ENCODE measurements around the gene TMEM69.
A peak's percentile ranks its signal among the peaks of the same experiment; 100 is the strongest.
"Not testable (repeated sequence)": the region's sequence is repeated elsewhere in the genome, so short reads cannot be mapped to it uniquely, and the experiment has no call there.

The TMEM69 gene

GRCh38 chr1:45678489-45678888 lies 9.5 kb upstream of the TMEM69 start:
- DNase-seq (ENCODE audit: low read depth) = no peak

GRCh38 chr1:45679123-45679522 lies 8.9 kb upstream of the TMEM69 start:
- no peak for DNase-seq (ENCODE audit: low read depth)

- DNase-seq (ENCODE audit: low read depth) = no peak
These were observed 5.0 kb upstream of the TMEM69 start for GRCh38 chr1:45682942-45683341.

GRCh38 chr1:45684402-45684801 lies 3.6 kb upstream of the TMEM69 start:
- no peak for DNase-seq (ENCODE audit: low read depth)

GRCh38 chr1:45685308-45686014 lies 2.5 kb upstream of the TMEM69 start:
- no peak for DNase-seq (ENCODE audit: low read depth)

GRCh38 chr1:45686015-45686287 lies 2.0 kb upstream of the TMEM69 start:
- DNase-seq (ENCODE audit: low read depth) = no peak

- DNase-seq (ENCODE audit: low read depth) = peak; percentile 89
These were observed 1.5 kb upstream of the TMEM69 start, which contains the start of gene GPBP1L1 for GRCh38 chr1:45686288-45687013. Gene GPBP1L1 (minus strand): TSS chr1:45686533. CDS start chr1:45659087, 27,446 bp downstream.

- peak; percentile 92 for DNase-seq (ENCODE audit: low read depth)
These were observed 797 bp upstream of the TMEM69 start for GRCh38 chr1:45687014-45687753.

- not testable (repeated sequence) for DNase-seq (ENCODE audit: low read depth)
These were observed 5.8 kb downstream of the TMEM69 start for GRCh38 chr1:45693811-45694210.

GRCh38 chr1:45694823-45695222 lies 6.8 kb downstream of the TMEM69 start:
- no peak for DNase-seq (ENCODE audit: low read depth)

- no peak for DNase-seq (ENCODE audit: low read depth)
These were observed 16.7 kb downstream of the TMEM69 start for GRCh38 chr1:45704637-45705036.

GRCh38 chr1:45713711-45714110 lies 25.7 kb downstream of the TMEM69 start:
- no peak for DNase-seq (ENCODE audit: low read depth)

- no peak for DNase-seq (ENCODE audit: low read depth)
These were observed 28.7 kb downstream of the TMEM69 start for GRCh38 chr1:45716700-45717099.

GRCh38 chr1:45717386-45717785 lies 29.4 kb downstream of the TMEM69 start:
- DNase-seq (ENCODE audit: low read depth) = not testable (repeated sequence)

- DNase-seq (ENCODE audit: low read depth) = no peak
These were observed 30.3 kb downstream of the TMEM69 start for GRCh38 chr1:45718289-45718688.

- DNase-seq (ENCODE audit: low read depth) = peak; percentile 43
These were observed 33.2 kb downstream of the TMEM69 start for GRCh38 chr1:45721207-45721606.

- no peak for DNase-seq (ENCODE audit: low read depth)
These were observed 34.8 kb downstream of the TMEM69 start for GRCh38 chr1:45722809-45723208.

GRCh38 chr1:45723248-45723930 lies 35.4 kb downstream of the TMEM69 start:
- no peak for DNase-seq (ENCODE audit: low read depth)

- not testable (repeated sequence) for DNase-seq (ENCODE audit: low read depth)
These were observed 38.0 kb downstream of the TMEM69 start for GRCh38 chr1:45726007-45726406.

- DNase-seq (ENCODE audit: low read depth) = no peak
These were observed 42.2 kb downstream of the TMEM69 start for GRCh38 chr1:45730075-45730779.

- no peak for DNase-seq (ENCODE audit: low read depth)
These were observed 42.9 kb downstream of the TMEM69 start for GRCh38 chr1:45730780-45731319.

- DNase-seq (ENCODE audit: low read depth) = no peak
These were observed 51.2 kb downstream of the TMEM69 start for GRCh38 chr1:45739137-45739536.

Data from non-pigmented ciliary epithelial cell (primary cell).